ENCODE results near the gene MKRN2.
"Not testable (repeated sequence)": the region's sequence is repeated elsewhere in the genome, so short reads cannot be mapped to it uniquely, and the experiment has no call there.

Gene MKRN2

GRCh38 chr3:12630843-12631242, 74.0 kb downstream of the MKRN2 start:
- not testable (repeated sequence) for DNase-seq

GRCh38 chr3:12632523-12632922, 75.6 kb downstream of the MKRN2 start:
- DNase-seq, result no peak

- no peak for DNase-seq
Observed at GRCh38 chr3:12633108-12633507, 76.2 kb downstream of the MKRN2 start.

Measured in C1 segment of cervical spinal cord (tissue), 14 donors.